SK-N-MC (cell line): ENCODE data around the gene SART3.

ENCODE experiments used
- DNase-seq: peaks from one replicate; pipeline ENCODE4 v3.0.0-alpha.2; 2011; ENCODE audit warnings: low read depth, low spot score
- H3K27ac ChIP-seq: fragments of 200-600 bp; sonication (generic); 2 replicates; pipeline ENCODE4 v1.5.1; 2016; ENCODE audit warnings: mixed run types
- H3K36me3 ChIP-seq: fragments of 200-600 bp; sonication (generic); 2 replicates; pipeline ENCODE4 v1.6.1; 2017; ENCODE audit warnings: antibody characterized with exemption, low read length, mixed read lengths; ENCODE audit not compliant: insufficient read depth
- H3K4me3 ChIP-seq: fragments of 200-600 bp; sonication (generic); 2 replicates; pipeline ENCODE4 v1.5.1; 2016
- H3K9ac ChIP-seq: fragments of 200-600 bp; sonication (generic); 2 replicates; pipeline ENCODE4 v1.8.0; 2017; ENCODE audit warnings: mixed run types, mixed read lengths; ENCODE audit not compliant: insufficient read length
- H3K9me3 ChIP-seq: fragments of 200-600 bp; sonication (generic); 2 replicates; pipeline ENCODE4 v1.6.1; 2017; ENCODE audit warnings: low read depth, mild to moderate bottlenecking, antibody characterized with exemption, low read length, moderate library complexity, mixed read lengths
- EZH2 ChIP-seq: fragments of 200-600 bp; sonication (generic); IDR thresholded peaks from one replicate; pipeline ENCODE4 v1.6.1; 2017; ENCODE audit warnings: antibody characterized with exemption
- FOXP2 ChIP-seq: optimal IDR thresholded peaks from 2 replicates; pipeline ENCODE3; 2011; ENCODE audit warnings: mild to moderate bottlenecking, moderate library complexity; ENCODE audit not compliant: insufficient read depth; ENCODE audit errors: extremely low read length, control extremely low read depth
- POLR2AphosphoS5 ChIP-seq: IDR thresholded peaks from 2 replicates; pipeline ENCODE4 v1.6.1; 2012; ENCODE audit warnings: mild to moderate bottlenecking, low read depth, low read length, borderline replicate concordance

The SART3 gene

DNA sequence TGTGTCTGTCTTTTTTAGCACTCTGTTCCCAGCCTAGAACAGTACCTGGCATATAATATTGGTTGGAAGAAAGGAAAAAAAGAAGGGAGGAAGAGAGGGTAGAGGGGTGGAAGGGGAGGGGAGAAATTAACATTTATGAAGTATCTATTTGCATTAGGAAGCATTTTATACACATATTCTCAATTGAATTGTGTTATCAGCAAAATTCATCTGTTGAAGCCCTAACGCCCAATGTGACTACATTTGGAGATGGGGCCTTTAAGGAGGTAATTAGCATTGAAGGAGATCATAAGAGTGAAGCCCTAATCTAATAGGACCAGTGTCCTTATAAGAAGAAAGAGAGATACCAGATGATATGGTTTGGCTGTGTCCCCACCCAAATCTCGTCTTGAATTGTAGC, 76.1 kb downstream of the SART3 start:
- H3K4me3 ChIP-seq, result no peak overlapping the region
- TF ChIP-seq FOXP2 (no peak), POLR2AphosphoS5 (no peak), EZH2 (no peak)
- DNase-seq, result no peak
- H3K9ac ChIP-seq, result no peak overlapping the region
- H3K36me3 ChIP-seq, result no peaks in the 10 kb centered on the region
- H3K9me3 ChIP-seq, result no peaks in the 10 kb centered on the region
- no peak overlapping the region for H3K27ac ChIP-seq

- Histone ChIP-seq H3K9me3 (no peaks in the 10 kb centered on the region), H3K27ac (no peak overlapping the region), H3K9ac (no peak overlapping the region), H3K36me3 (no peaks in the 10 kb centered on the region), H3K4me3 (no peak overlapping the region)
- TF ChIP-seq FOXP2 (no peak), EZH2 (no peak), POLR2AphosphoS5 (no peak)
- no peak for DNase-seq
Measured at GRCh38 chr12:108484431-108484830, 76.5 kb downstream of the SART3 start.

- no peak overlapping the region for H3K4me3 ChIP-seq
- no peak for DNase-seq
Measured at GRCh38 chr12:108483213-108484059, 77.5 kb downstream of the SART3 start.

DNA sequence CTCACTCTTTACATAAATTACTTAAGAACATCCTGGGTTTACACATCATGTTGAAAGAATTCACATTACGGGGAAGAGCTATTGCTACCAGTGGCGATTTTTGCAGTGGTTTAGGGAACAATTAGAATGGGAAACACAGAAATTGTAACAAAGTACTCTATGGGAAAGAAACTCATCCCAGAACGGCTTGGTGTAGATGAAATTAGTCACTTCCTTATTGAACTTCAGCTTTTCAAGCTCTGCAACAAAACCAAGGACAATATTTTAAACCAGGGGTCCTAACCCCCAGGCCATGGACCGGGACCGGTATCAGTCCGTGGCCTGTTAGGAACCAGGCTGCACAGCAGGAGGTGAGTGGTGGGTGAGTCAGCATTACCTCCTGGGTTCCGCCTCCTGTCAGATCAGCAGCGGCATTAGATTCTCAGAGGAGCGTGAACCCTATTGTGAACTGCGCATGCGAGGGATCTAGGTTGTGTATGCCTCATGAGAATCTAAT, 78.2 kb downstream of the SART3 start:
- H3K9ac ChIP-seq, result no peak overlapping the region
- no peak overlapping the region for H3K27ac ChIP-seq
- H3K9me3 ChIP-seq, result no peaks in the 10 kb centered on the region
- no peaks in the 10 kb centered on the region for H3K36me3 ChIP-seq
- DNase-seq, result no peak
- H3K4me3 ChIP-seq, result no peak overlapping the region
- TF ChIP-seq EZH2, result no peak
- no peak for TF ChIP-seq FOXP2
- no peak for TF ChIP-seq POLR2AphosphoS5

More at GRCh38 chr12:108483213-108484059, 77.5 kb downstream of the SART3 start:
- H3K9me3 ChIP-seq, result no peaks in the 10 kb centered on the region
- no peak overlapping the region for H3K27ac ChIP-seq
- TF ChIP-seq FOXP2 (no peak), EZH2 (no peak), POLR2AphosphoS5 (no peak)
- no peak overlapping the region for H3K9ac ChIP-seq
- H3K36me3 ChIP-seq, result no peaks in the 10 kb centered on the region

GRCh38 chr12:108479364-108480070, 81.5 kb downstream of the SART3 start:
- Histone ChIP-seq H3K27ac (no peak overlapping the region), H3K36me3 (no peaks in the 10 kb centered on the region), H3K9ac (no peak overlapping the region), H3K9me3 (no peaks in the 10 kb centered on the region), H3K4me3 (no peak overlapping the region)
- no peak for DNase-seq
- TF ChIP-seq POLR2AphosphoS5 (no peak), EZH2 (no peak), FOXP2 (no peak)

- no peak overlapping the region for H3K27ac ChIP-seq
- H3K9ac ChIP-seq, result no peak overlapping the region
- H3K36me3 ChIP-seq, result no peaks in the 10 kb centered on the region
- TF ChIP-seq POLR2AphosphoS5, result no peak
- no peak for TF ChIP-seq EZH2
- no peak for TF ChIP-seq FOXP2
- H3K4me3 ChIP-seq, result no peak overlapping the region
- no peaks in the 10 kb centered on the region for H3K9me3 ChIP-seq
- DNase-seq, result no peak
Measured at GRCh38 chr12:108478611-108479206, 82.3 kb downstream of the SART3 start.

GRCh38 chr12:108477881-108478259, 83.1 kb downstream of the SART3 start:
- Histone ChIP-seq H3K9ac (no peak overlapping the region), H3K4me3 (no peak overlapping the region), H3K27ac (no peak overlapping the region), H3K9me3 (no peaks in the 10 kb centered on the region), H3K36me3 (no peaks in the 10 kb centered on the region)
- DNase-seq, result no peak
- TF ChIP-seq FOXP2 (no peak), POLR2AphosphoS5 (no peak), EZH2 (no peak)
